Measurements from ENCODE around the gene SOHLH2.
A peak's percentile ranks its signal among the peaks of the same experiment; 100 is the strongest.

SOHLH2 gene, protein sequence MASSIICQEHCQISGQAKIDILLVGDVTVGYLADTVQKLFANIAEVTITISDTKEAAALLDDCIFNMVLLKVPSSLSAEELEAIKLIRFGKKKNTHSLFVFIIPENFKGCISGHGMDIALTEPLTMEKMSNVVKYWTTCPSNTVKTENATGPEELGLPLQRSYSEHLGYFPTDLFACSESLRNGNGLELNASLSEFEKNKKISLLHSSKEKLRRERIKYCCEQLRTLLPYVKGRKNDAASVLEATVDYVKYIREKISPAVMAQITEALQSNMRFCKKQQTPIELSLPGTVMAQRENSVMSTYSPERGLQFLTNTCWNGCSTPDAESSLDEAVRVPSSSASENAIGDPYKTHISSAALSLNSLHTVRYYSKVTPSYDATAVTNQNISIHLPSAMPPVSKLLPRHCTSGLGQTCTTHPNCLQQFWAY

DNA sequence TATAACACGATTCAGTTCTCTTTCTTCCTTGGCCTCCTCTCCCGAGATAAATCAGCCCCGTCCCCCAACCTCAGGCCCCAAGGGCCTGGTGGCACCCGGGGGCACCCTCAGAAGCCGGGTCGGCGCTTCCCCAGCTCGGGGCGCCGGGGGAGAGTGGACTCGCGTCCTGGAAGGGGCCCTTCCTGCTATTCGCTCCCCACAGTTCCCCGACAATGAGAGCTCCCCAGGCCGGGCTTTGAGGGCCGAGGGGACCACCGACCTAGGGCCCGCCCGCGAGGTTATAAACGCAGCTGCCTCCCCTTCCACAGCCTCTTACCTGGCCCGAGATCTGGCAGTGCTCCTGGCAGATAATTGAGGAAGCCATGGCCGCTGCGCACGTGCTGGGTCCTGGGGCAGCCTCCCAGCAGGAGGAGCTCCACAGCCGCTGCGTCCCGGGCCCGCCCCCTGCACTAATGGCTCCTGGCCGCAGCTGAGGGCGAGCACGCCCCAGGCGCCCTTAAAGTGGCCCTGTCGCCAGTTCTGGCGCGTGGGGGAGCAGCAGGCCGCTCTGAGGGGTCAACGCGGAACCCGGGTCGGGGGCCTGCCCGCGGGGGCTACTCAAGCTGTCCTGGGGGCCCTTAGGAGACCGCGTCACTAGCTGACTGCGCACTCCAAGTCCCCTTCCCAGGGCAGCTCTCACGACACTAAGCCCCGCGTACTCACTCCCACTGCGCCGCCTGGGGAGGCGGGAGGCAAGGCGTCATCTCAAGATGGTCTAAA lies at the start of gene SOHLH2:
TSS of gene SOHLH2 (minus strand) at position 394 of the 759 bp plus-strand sequence. CDS start at position 364, 30 bp downstream.
- no peak for DNase-seq

DNA sequence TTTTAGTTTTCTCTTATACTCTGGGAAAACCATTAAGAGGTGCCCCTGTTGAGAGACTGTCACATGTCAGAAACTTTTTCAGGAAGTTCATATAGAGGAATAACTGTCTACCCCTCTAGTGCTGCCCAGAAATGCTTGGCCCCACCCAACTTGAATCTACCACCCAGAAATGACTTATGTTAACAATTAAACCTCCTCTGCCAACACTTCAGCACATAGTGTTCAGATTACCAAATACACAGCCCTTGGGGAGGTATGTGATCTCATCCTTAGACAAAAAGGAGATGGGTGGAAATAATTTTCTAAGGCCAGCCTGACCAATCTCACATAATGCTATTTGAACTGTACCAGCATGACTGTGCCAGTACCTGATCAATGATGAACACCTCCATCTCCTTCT lies 47.6 kb upstream of the SOHLH2 start:
- no peak for DNase-seq

DNA sequence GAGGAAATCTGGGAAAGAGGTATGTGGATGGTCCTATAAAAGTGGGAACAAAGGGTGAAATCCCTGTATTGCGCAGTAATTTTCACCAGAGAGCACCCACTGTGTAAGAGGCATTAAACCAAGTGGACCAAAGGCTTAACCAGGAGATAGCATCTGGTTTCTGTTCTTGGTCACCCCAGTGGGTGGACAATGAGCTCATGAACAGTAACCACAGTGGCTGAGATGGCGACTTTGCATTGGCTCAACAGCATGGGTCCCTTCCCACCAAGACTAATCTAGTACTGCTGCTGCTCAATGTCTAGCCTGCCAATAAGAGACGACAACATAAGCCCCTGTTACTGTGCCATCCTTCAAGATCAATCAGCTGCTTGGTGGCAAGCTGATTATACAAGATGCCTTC lies 46.7 kb upstream of the SOHLH2 start:
- DNase-seq: no peak

DNA sequence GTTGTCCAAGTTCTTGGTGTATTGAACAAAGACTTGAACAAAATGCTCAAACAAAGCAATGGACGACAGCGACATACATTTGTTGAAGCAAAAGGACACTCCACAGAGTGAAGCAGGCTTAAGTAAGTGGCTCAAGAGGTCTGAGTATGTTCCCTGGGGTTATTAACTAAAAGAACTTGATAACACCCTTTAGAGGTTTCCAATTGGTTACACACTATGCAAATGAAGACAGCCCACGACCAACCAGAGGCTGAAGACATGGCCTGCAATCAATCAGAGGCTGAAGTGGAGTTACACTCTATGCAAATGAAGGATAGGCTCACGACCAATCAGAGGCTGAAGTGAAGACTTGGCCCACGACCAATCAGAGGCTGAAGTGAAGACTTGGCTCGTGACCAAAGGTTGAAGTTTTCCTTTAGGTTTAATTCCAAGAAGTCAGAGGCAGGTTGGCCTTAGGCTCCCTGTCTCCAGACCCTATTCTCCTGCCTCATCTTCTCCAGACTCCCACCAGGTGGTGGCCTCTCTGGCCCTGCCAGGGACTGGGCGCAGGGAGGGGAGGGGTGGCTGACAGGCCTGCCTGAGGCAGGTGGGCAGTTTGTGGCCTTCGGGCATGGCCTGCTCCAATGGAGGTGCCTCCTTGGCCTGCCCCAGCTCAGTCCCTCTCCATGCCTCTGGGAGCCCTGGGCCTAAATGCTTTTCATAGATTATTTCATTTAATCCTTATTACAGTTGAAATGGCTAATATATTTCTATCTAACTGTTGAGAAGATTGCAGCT lies 45.2 kb upstream of the SOHLH2 start:
- DNase-seq: no peak

DNA sequence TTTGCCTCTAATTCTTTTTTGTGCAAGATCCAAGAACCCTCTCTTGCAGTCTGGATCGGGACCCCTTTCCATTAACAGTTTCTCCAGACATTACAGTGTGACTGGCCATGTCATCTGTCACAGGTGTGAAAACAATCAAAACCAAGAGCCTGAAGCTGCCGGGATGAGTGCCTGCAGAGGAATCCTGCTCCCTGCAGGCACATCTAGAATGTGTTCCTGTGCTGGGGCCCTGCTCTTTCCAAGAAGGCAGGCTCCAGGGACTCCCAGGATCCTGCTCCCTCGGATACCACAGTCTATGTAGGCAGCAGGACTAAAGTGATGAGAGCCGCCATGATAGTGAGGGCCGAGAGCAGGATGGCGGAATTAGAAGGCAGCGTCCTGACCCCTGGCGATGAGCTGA lies 44.5 kb upstream of the SOHLH2 start:
- no peak for DNase-seq

DNA sequence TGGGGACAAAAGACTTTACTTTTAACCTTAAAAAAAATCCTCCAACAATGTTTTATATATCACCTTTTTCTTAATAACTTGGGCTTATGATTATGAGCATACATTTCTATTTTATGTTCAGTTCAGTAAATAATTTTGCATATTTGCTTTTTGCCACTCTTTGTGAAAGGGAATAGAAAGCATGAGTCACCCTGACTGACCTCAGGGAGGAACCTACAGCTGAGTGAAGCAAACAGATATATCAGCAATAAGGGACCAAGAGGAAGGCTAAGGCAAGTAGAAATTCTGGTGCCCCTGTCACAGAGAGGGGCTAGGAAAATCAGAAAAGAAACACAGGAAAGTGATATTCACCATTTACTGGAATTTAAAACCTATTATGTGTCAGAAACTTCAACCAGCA lies 37.2 kb upstream of the SOHLH2 start:
- DNase-seq: no peak

DNA sequence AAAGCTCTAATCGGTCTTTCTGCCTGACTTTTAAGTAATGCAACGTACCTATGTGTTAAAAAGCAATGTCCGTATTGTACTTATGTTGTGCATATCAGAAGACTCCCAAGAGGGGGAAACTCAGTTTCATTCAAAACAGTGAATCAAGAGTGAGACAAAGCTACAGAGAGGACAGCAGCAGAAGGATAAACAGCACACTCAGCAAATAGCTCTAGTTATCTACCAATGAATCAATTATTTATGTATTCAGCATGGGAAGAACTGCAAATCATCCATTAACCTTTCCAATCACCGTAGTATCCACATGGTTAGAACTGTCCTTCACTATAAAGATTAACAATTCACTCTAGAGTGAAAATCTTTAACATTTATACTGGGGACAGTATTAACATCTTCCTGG lies 36.7 kb upstream of the SOHLH2 start:
- no peak for DNase-seq

DNA sequence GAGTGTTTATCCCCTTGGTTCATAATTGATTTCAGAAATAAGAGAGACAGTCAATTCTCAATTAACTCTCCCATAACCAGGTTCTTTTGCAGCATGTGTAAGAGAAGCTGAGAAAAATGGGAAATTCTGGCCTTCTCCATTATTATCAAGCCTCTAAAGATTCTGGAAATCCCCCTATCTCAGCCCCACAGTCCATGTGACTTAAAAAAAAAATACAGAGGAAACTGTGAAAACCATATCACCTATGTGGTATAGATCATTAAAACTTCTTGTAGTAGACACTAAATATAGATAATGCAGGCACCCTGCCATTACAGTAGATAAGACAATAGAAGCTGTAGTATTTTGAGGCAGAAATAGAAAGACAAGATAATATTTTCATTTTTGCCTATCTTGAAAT lies 34.3 kb upstream of the SOHLH2 start:
- no peak for DNase-seq

DNA sequence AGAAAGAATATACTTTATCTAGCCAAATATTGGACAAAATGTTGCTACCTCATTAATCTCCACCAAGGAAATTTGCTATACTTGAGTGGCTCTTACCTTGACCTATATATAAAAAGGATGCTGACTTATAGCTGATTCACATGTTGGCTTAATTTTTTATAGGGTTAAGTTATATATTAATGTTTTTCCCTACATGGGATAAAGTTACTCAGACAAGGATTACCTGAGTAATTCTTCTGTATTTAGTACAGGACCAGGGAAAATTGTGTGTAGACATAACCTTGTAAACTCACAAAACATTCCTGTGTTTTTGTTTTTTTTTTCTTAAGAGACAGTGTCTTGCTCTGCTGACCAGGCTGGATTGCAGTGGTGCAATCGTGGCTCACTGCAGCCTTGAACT lies 30.6 kb upstream of the SOHLH2 start:
- DNase-seq: no peak

DNA sequence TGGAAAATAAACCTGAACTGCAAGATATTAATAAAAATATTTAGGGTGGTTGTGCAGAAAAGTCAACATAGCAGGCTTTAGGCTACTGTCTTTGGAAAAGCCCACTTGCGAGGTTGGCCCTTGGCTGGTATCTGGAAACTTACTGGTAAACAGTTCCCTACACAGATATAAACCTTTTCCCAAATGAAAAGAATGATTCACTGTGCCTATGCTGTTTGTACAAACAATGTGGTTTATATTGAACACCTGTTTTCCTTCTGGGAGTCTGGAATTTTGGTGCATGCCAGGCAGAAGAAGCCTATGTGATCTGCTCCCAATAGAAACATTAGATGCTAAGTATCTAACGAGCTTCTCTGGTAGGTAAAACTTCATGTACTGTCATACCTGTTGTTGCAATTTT lies 29.7 kb upstream of the SOHLH2 start:
- DNase-seq: no peak

DNA sequence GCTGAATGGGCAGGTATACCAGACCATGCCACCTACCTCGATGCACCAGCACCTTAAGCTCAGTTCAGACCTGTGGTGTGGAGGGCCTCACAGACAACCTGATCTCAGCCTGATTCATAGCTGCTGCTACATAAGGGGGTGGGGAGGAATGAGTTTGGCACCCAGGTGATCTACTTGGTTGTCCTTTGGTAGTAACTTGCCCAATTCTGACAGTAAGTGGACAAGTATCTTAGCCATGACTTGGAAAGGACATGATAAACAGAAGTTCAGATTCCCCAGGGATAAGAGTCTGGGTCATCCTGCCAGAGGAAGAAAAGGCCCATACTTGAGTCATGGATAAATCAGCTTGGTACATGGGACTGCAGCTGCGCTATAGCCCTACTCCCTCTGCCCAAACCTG lies 28.4 kb upstream of the SOHLH2 start:
- DNase-seq: no peak

DNA sequence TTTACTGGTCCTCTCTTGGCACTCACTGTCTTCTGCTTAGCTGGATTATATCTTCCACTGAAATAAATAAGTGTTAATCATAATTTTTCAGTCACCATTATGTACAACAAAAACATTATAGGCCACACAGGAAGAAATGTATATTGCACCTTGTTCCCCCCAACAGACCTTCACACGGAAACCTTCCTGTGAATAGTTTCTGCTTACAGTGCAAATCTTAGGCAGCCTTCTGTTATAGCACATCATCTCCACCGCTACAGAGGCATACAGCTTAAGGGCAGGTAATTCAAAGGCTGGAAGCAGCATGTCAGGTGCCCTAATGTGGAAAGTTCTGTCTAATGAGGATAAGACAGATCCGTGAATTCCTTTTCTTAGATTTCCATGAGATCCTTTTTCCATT lies 16.9 kb upstream of the SOHLH2 start:
- no peak for DNase-seq

DNA sequence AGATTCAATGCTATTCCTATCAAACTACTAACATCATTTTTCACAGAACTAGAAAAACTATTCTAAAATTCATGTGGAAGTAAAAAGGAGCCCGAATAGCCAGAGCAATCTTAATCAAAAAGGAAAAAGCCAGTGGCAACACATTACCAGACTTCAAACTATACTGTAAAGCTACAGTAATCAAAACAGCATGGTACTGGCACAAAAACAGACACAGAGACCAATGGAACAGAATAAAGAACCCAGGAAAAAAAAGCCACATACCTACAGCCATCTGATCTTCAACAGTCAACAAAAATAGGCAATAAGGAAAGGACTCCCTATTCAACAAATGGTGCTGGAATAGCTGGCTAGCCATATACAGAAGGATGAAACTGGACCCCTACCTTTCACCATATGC lies 10.4 kb upstream of the SOHLH2 start:
- DNase-seq: no peak

DNA sequence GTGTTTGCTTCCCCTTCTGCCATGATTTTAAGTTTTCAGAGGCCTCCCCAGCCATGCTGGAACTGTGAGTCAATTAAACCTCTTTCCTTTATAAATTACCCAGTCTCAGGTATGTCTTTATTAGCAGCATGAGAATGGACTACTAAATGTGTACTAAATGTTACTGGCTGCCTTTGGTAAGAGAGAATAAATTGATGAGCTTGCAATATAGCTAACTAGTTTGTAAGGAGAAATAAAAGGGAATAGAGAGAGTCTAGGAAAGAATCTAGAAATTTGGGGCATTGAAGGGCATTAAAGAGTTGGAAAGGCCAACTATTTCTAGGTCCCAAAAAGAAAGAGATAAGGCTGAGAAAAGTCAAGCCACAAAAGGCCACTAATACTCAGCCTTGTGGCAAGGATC lies 5.5 kb upstream of the SOHLH2 start:
- DNase-seq: no peak

DNA sequence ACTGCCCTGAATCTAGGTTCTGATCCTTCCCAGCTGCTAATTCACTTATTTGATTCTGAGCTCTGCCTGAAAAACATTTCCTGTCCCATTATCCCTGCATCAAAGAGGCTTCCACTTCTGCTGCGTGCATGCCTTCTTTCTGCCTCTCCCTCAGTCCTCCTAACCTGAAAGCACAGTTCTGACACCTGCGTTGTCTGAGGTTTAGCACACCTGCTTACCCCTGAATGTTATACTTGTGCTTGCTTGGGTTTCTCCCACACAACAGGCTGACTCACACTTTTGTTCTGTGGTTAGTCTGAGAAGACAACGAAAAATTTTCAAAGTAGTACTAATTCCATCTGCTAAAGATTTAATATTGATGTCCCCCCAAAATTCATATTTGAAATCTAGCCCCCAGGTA lies 3.1 kb upstream of the SOHLH2 start:
- DNase-seq: no peak

DNA sequence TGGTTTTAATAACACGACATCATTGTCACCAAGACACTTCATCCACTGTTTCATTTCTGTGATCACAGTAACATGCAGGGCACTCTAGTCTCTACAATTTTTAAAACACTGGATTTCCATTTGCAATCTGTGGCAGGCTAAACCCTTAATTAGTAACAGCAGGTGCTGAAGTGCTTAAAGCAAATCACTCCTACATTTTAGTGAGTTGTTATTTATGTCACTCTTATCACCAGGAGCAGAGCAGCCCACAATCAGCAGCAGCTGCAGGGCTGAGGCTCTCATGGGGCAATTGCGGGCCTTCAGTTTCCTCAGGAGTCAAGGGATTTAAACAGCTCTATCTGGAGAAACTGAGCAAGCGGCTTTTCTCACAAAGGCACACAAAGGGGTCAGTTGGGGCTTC lies 1.6 kb downstream of the SOHLH2 start:
- no peak for DNase-seq

DNA sequence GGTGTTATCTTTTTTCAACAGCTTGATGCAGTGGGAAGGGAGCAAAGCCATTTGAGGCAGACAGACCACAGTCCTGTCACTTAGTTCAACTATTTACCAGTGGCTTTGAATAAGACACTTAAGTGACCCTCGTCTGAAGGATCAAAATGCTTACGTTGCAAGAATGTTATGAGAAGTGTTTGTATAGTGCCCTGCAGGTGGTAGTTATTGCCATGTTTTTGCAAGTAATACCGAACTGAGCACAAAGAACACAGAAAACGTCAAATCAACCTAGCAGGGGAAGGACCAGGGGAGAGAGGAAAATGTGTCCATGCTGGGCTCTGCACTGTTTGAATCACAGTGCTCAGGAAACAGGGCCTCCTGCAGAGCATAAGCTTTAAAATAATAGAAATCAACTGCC lies 2.8 kb downstream of the SOHLH2 start:
- DNase-seq: no peak

DNA sequence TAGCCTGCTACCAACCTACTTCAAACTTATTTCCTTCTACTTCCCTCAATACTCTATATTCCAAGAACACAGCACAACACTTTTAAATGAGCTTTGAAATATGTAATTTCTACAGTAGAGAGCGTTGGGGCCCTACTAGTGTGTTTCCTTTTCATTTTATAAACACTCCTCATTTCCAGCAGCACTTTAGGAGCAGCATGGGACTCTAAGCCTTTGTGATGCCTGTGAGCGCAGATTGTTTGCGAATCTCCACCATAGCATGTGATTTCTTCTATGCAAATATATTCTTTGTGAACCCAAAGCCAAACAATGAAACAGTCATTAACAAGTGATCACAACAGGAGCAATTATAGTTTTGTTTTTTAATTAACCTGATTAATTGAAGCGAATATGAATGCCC lies 3.6 kb downstream of the SOHLH2 start:
- DNase-seq: no peak

DNA sequence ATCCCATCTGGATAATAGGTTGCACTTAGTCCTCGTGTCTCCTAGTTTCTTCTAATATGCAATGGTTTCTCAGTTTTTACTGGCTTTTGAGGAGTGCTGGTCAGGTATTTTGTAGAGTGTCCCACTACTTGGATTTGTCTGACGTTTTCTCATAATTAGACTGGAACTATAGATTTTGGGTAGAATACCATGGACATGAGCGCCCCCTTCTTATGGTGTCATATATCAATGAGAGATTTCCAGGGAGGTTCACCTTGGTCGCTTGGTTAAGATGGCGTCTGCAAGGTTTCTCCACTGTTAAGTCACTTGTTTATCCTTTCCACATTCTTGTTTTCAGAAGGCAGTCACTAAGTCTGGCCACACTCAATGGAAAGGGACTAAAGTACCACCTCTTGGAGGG lies 6.7 kb downstream of the SOHLH2 start:
- no peak for DNase-seq

DNA sequence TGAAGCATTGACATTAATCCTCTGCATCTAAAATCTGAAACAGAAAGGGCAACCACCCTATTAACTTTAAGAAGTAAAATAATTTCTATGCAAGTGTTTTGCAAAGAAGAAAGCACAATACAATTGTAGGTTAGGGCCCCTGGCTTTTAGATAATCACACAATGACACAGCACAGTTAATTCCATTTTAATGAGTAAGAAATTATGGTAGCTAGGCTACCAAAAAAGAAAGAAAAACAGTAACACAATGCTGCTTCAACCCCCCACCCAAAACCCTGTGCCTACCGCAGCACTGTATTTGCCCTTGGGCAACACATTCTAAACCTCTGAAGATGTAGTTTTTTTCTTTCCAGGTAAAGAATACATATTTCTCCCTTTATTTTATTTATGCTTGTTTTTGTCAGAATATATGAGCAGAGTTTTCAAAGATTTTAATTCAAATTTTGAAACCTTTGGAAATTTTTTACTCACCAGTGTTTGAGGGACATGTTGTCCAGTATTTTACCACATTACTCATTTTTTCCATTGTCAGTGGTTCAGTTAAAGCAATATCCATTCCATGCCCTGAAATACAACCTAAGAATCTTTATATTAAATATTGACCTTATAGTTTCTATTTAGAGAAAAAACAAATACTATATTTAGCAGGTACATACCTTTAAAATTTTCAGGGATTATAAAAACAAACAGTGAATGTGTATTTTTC lies 21.1 kb downstream of the SOHLH2 start:
- DNase-seq: peak; percentile 34

DNA sequence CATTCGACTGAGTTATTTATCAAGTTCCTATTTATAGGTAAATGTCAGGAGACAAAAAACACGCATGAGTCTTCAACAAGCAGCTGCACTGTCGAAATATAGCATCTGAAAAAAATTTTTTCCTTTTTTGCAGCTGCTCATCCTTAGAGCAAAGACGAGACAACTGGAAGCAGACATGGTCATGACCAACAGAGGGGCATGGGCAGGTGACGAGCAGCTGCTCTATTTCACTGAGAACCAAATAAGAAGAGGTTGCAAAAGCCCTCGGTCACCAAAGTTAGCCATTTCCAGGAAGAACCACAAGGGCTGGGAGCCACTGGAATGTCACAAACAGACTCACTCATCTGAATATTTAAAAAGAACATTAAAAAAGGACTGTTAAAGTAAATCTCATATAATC lies 22.2 kb downstream of the SOHLH2 start:
- DNase-seq: no peak

DNA sequence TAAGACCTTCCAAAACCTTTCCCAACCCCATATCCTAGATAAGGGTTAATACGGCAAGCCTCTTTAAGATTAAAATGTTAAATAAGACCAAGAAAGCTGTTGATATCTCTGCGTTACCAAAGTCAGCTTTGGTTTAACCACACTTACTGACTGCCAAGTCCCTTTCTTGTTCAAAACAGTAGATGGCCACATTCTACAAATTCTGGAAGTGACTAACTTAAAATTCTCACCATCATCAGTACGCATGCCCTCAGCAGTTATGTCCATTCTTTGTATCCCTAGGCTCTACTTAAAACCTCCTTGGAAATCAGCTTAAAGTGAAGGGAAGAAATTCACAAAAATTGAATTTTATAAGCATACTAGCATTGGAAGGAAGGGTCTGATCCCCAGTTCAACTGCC lies 23.6 kb downstream of the SOHLH2 start:
- DNase-seq: no peak

DNA sequence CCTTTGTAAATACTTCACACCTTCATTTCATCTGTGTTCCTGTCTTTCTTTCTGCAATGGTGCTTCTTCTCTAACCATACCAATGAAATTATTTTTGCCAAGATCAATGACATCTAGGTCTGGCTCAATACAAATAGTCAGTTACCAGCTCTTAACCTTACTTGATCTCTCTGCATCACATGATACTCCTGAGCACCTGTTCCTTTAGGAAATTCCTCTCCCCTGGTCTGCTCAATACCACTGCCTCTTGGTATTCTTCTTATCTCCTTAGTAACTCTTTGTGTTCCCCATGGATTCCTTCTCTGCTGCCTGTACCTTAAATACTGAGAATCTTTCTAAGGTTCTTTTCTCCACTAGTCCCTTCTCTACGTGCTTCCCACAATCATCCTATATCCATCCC lies 25.9 kb downstream of the SOHLH2 start:
- DNase-seq: no peak
